Right cardiac atrium (tissue), 5 donors: Measurements from ENCODE around the gene CCDC137. TPM values are rescaled to one million over a fixed set of nuclear protein-coding genes. Genes with fewer than 3 reads are reported as not detected.
A peak's percentile ranks its signal among the peaks of the same experiment; 100 is the strongest.
"Not testable (repeated sequence)": the region's sequence is repeated elsewhere in the genome, so short reads cannot be mapped to it uniquely, and the experiment has no call there.

ENCODE experiments used
- ATAC-seq, 2 donors: fragments of 200-7000 bp; cut with Tn5 transposase; one replicate each; pipeline versions ENCODE4 v1.8.0 to v1.9.1; 2020; ENCODE audit warnings: moderate library complexity in 2 of 2, mild to moderate bottlenecking in 1 of 2
- DNase-seq, 3 donors: peaks; one replicate each; pipeline ENCODE4 v3.0.0-alpha.2; 2020
- H3K27ac ChIP-seq: one replicate; pipeline ENCODE4 v1.5.1; 2013; ENCODE audit warnings: mild to moderate bottlenecking, low read length, control low read depth, moderate library complexity
- H3K27me3 ChIP-seq: one replicate; pipeline ENCODE4 v1.6.1; 2013; ENCODE audit not compliant: control insufficient read depth, insufficient read depth
- H3K4me1 ChIP-seq: one replicate; pipeline ENCODE4 v1.6.1; 2013; ENCODE audit warnings: low read length; ENCODE audit not compliant: control insufficient read depth, insufficient read depth
- H3K4me3 ChIP-seq: one replicate; pipeline ENCODE4 v1.5.1; 2013; ENCODE audit warnings: low read length, control low read depth
- H3K9me3 ChIP-seq: one replicate; pipeline ENCODE4 v1.6.1; 2013; ENCODE audit warnings: low read length; ENCODE audit not compliant: control insufficient read depth
- WGBS: extraction: QIAGEN DNeasy Blood & Tissue Kit; methylation state at CpG from one replicate; pipeline ENCODE4 v1.1.7; 2013; 5-methylcytosine and 5-hydroxymethylcytosine counted together
- intact Hi-C, 4 donors: fragments of 100-400 bp; cut with DNase I; formaldehyde crosslinking; loops; one replicate each; pipeline versions ENCODE4 v1.11.0 to v1.14.0; 2022 to 2023
- long read RNA-seq, 4 donors: library from polyadenylated mRNA; unstranded; transcript quantifications; one replicate each; pipeline ENCODE4 v2.0.0, GENCODE V29; 2020 to 2021
- polyA plus RNA-seq: library from polyadenylated mRNA; stranded (reverse); fragments of 200-250 nt; gene quantifications from one replicate; pipeline ENCODE4 v1.2.3, GENCODE V29; 2013
- total RNA-seq, 4 donors: library from RNA; stranded (reverse); fragmentation: NEBNext Ultra II Directional; extraction: Animal tissue kit (Norgen Biotek cat#: 25700); gene quantifications; one replicate each; pipeline ENCODE4 v1.2.1, GENCODE V29; 2021
- donor health status: healthy with polysubstance abuse.
- donor health status: DM: no; HTN: yes; CAD: no.
- donor health status: DM: no; HTN: no; CAD: no.
- donor health status: DM: no; HTN: yes; CAD: no; lungs with severe emphysema.
- donor health status: DM: yes; HTN: yes; CAD: no.

The CCDC137 gene, protein sequence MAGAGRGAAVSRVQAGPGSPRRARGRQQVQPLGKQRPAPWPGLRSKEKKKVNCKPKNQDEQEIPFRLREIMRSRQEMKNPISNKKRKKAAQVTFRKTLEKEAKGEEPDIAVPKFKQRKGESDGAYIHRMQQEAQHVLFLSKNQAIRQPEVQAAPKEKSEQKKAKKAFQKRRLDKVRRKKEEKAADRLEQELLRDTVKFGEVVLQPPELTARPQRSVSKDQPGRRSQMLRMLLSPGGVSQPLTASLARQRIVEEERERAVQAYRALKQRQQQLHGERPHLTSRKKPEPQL
- total RNA-seq = 1 to 10 TPM; 5.0 to 7.8 (median 6.7) TPM
- polyA plus RNA-seq = 10.9 TPM
- long read RNA-seq, donor 1, transcript CCDC137-201 (6 exons, 2,468 nt) = major isoform, 17 of 18 reads
- long read RNA-seq, donor 1, partial matches to known transcripts = 0 of 18 reads
- long read RNA-seq, donor 1, other reads (novel, unspliced or antisense) = 1 of 18 reads
- long read RNA-seq, donor 2, transcript CCDC137-201 (6 exons, 2,468 nt) = major isoform, 12 of 13 reads
- long read RNA-seq, donor 2, partial matches to known transcripts = 0 of 13 reads
- long read RNA-seq, donor 2, other reads (novel, unspliced or antisense) = 1 of 13 reads
- long read RNA-seq, donor 3, transcript CCDC137-201 (6 exons, 2,468 nt) = major isoform, 39 of 45 reads
- long read RNA-seq, donor 3, partial matches to known transcripts = 1 of 45 reads
- long read RNA-seq, donor 3, other reads (novel, unspliced or antisense) = 5 of 45 reads
- long read RNA-seq, donor 4, transcript CCDC137-201 (6 exons, 2,468 nt) = major isoform, 12 of 13 reads
- long read RNA-seq, donor 4, partial matches to known transcripts = 1 of 13 reads
- long read RNA-seq, donor 4, other reads (novel, unspliced or antisense) = 0 of 13 reads

- WGBS = under 1% methylated on average over 96 of the region's 96 CpGs
- peaks cover 2% of the 10 kb centered on the region for H3K4me1 ChIP-seq
- no peaks in the 10 kb centered on the region for H3K9me3 ChIP-seq
- peak; percentile 98 to 99 (median 99) for DNase-seq
- peak; percentile 98 to 99 for ATAC-seq
- H3K27ac ChIP-seq = peak within 1 kb of the TSS; percentile 68
- intact Hi-C loops = no loop called here
- no peaks in the 10 kb centered on the region for H3K27me3 ChIP-seq
- H3K4me3 ChIP-seq = peak within 1 kb of the TSS; percentile 74
Measured at GRCh38 chr17:81666342-81667191, at the start of gene CCDC137, which contains the start of gene OXLD1. TSS of gene CCDC137 (plus strand) at chr17:81666737. CDS start at chr17:81666767, 30 bp downstream. TSS of gene OXLD1 (minus strand) at chr17:81666605. CDS start at chr17:81666577, 28 bp downstream.

DNA sequence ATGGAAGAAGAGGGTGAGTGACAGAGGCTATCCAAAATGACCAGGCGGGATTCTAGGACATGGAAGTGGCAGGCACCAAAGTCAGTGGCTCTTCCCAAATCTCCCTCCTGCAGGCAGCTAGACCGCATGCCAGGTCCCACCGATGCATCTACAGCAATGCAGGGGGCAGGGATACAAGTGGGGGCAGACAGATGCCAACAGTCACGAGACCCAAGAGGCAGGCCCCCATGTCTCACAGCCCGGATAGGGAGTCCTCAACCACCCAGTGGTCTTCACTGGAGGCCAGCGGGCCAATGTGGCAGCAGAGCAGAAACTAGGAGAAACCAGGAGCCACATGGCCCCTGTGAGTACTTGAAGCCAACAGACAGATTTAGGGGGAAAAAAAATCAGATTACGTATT is 49.7 kb upstream of the CCDC137 start:
- intact Hi-C loops = no loop called here
- H3K4me1 ChIP-seq = peaks cover 10% of the 10 kb centered on the region
- H3K27me3 ChIP-seq = no peaks in the 10 kb centered on the region
- no peak overlapping the region for H3K27ac ChIP-seq
- DNase-seq = no peak
- H3K9me3 ChIP-seq = no peaks in the 10 kb centered on the region
- ATAC-seq = no peak
- no peak overlapping the region for H3K4me3 ChIP-seq
- WGBS = 41% methylated on average over 7 of the region's 7 CpGs

DNA sequence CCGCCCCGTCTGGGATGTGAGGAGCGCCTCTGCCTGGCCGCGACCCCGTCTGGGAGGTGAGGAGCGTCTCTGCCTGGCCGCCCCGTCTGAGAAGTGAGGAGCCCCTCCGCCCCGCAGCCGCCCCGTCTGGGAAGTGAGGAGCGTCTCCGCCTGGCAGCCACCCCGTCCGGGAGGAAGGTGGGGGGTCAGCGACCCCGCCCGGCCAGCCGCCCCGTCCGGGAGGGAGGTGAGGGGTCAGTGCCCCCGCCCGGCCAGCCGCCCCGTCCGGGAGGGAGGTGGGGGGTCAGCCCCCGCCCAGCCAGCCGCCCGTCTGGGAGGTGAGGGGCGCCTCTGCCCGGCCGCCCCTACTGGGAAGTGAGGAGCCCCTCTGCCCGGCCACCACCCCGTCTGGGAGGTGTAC is 48.2 kb upstream of the CCDC137 start:
- DNase-seq, H3K9me3 ChIP-seq, H3K27ac ChIP-seq, H3K27me3 ChIP-seq, intact Hi-C loops, H3K4me3 ChIP-seq, ATAC-seq: not testable (repeated sequence)
- H3K4me1 ChIP-seq = peaks cover 10% of the 10 kb centered on the region
- WGBS = 96% methylated on average over 28 of the region's 36 CpGs

DNA sequence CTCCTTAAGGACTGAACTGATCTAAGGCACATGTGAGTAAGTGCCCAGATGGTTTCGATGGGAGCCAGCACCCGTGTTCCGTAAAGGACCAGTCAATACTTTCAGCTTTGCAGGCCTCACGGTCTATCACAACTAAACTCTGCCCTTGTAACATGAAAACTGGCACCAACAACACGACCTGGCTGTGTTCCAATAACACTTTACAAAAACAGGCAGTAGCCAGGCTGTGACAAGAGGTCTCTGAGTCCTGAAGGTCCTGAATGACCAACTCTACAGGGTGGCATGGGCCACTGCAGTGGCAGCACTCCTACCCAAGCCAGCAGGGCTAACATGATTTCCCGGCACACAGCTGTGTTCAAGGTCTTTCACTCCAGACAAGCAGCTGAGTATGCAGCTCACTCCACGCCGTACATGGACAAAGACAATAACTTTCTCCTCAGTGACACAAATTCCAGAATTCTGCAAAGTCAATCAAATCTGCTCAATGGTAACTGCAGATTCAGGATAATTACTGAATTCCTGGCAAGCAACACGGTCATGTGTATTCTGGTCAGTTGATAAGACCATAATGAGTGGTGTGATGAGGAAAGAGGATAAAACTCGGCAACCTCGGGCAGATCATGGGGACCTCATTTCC is 44.9 kb upstream of the CCDC137 start:
- H3K4me1 ChIP-seq = peaks cover 5% of the 10 kb centered on the region
- no peaks in the 10 kb centered on the region for H3K27me3 ChIP-seq
- no peaks in the 10 kb centered on the region for H3K9me3 ChIP-seq
- 44% methylated on average over 11 of the region's 11 CpGs for WGBS
- no peak overlapping the region for H3K4me3 ChIP-seq
- DNase-seq = no peak
- intact Hi-C loops = no loop called here
- peak; percentile 52 to 59 for ATAC-seq
- no peak overlapping the region for H3K27ac ChIP-seq

GRCh38 chr17:81630274-81630673 is 36.3 kb upstream of the CCDC137 start:
- Histone ChIP-seq H3K27ac (no peak overlapping the region), H3K9me3 (no peaks in the 10 kb centered on the region), H3K4me1 (peaks cover under 1% of the 10 kb centered on the region), H3K4me3 (no peak overlapping the region), H3K27me3 (no peaks in the 10 kb centered on the region)
- intact Hi-C loops = no loop called here
- DNase-seq (peak in 1 of 3 donors; percentile 4), ATAC-seq (no peak)
- WGBS = 83% methylated on average over 8 of the region's 8 CpGs

DNA sequence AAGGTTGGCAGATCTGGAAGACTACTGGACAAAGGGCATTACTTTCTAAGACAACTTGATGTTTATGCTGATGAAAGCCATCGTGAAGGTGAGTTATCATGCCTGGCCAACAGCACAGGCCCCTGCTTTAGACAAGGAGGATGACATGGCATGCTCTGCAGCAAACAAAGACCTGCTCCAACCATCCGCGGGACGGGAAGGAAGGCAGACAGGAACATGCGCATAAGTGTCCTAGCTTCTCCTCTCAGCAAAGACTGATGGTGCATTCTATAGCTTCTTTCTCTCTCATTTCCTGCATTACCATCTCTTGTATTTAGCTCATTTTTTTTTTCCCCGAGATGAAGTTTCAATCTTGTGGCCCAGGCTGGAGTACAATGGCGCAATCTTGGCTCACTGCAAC is 35.1 kb upstream of the CCDC137 start:
- no peak overlapping the region for H3K27ac ChIP-seq
- no peak overlapping the region for H3K4me3 ChIP-seq
- peaks cover 4% of the 10 kb centered on the region for H3K4me1 ChIP-seq
- WGBS = 74% methylated on average over 7 of the region's 7 CpGs
- ATAC-seq = no peak
- no peaks in the 10 kb centered on the region for H3K9me3 ChIP-seq
- no peaks in the 10 kb centered on the region for H3K27me3 ChIP-seq
- DNase-seq = no peak
- intact Hi-C loops = no loop called here

- DNase-seq (no peak), ATAC-seq (no peak)
- WGBS = 93% methylated on average over 5 of the region's 5 CpGs
- Histone ChIP-seq H3K4me3 (peak overlapping the region; percentile 88), H3K27ac (no peak overlapping the region), H3K4me1 (peaks cover 4% of the 10 kb centered on the region), H3K27me3 (no peaks in the 10 kb centered on the region), H3K9me3 (no peaks in the 10 kb centered on the region)
- intact Hi-C loops = no loop called here
Measured at GRCh38 chr17:81635431-81635830, 31.1 kb upstream of the CCDC137 start.

- ATAC-seq (no peak), DNase-seq (peak in 1 of 3 donors; percentile 18)
- Histone ChIP-seq H3K9me3 (no peaks in the 10 kb centered on the region), H3K27ac (peak overlapping the region; percentile 88), H3K4me1 (peaks cover 4% of the 10 kb centered on the region), H3K4me3 (peak overlapping the region; percentile 88), H3K27me3 (no peaks in the 10 kb centered on the region)
- intact Hi-C loops = no loop called here
- WGBS = 34% methylated on average over 18 of the region's 18 CpGs
Measured at GRCh38 chr17:81635973-81636504, 30.5 kb upstream of the CCDC137 start.

- intact Hi-C loops = no loop called here
- WGBS = under 1% methylated on average over 77 of the region's 77 CpGs
- DNase-seq (peak; percentile 85 to 95 (median 94)), ATAC-seq (peak; percentile 81 to 91)
- Histone ChIP-seq H3K9me3 (no peaks in the 10 kb centered on the region), H3K27me3 (no peaks in the 10 kb centered on the region), H3K4me3 (peak within 1 kb of the TSS; percentile 88), H3K27ac (peak within 1 kb of the TSS; percentile 88), H3K4me1 (peaks cover 4% of the 10 kb centered on the region)
Measured at GRCh38 chr17:81636505-81637288, 29.8 kb upstream of the CCDC137 start, which contains the start of the genes NPLOC4 and TSPAN10. TSS of gene NPLOC4 (minus strand) at chr17:81637112. CDS start at chr17:81636930, 182 bp downstream. TSS of gene TSPAN10 (plus strand) at chr17:81637196. CDS start at chr17:81642413, 5,217 bp downstream.
